HepG2 (cell line): Measurements from ENCODE around the gene ENTPD6. TPM values are rescaled to one million over a fixed set of nuclear protein-coding genes. Genes with fewer than 3 reads are reported as not detected.

Experiments used
- AHDC1 ChIP-seq: sonication (generic); formaldehyde crosslinking; IDR thresholded peaks from 2 replicates; pipeline ENCODE4 v1.5.1; 2020; ENCODE audit warnings: mild to moderate bottlenecking, missing genetic modification reagents, borderline replicate concordance
- AHR ChIP-seq: IDR thresholded peaks from 2 replicates; pipeline ENCODE4 v1.6.1; 2018; ENCODE audit warnings: missing genetic modification reagents, missing compliant biosample characterization
- ARNTL ChIP-seq: sonication (generic); formaldehyde crosslinking; IDR thresholded peaks from 2 replicates; pipeline ENCODE4 v1.4.0; 2020; ENCODE audit warnings: mild to moderate bottlenecking, missing genetic modification reagents
- CAMTA2 ChIP-seq: sonication (generic); formaldehyde crosslinking; IDR thresholded peaks from 2 replicates; pipeline ENCODE4 v1.4.0; 2020; ENCODE audit warnings: mild to moderate bottlenecking, missing genetic modification reagents, borderline replicate concordance
- CHD2 ChIP-seq: IDR thresholded peaks from 2 replicates; pipeline ENCODE4 v1.6.1; 2011; ENCODE audit warnings: low read depth, low read length, improper control_type of control experiment
- DR1 ChIP-seq: sonication (generic); formaldehyde crosslinking; IDR thresholded peaks from 2 replicates; pipeline ENCODE4 v1.8.0; 2021; ENCODE audit warnings: mild to moderate bottlenecking, missing genetic modification reagents, inconsistent platforms
- HES4 ChIP-seq: sonication (generic); formaldehyde crosslinking; IDR thresholded peaks from 2 replicates; pipeline ENCODE4 v1.9.0; 2021; ENCODE audit warnings: mild to moderate bottlenecking, missing genetic modification reagents, borderline replicate concordance
- HNRNPH1 ChIP-seq: fragments of 200-400 bp; formaldehyde crosslinking; optimal IDR thresholded peaks from 2 replicates; pipeline ENCODE3; 2017; ENCODE audit warnings: mild to moderate bottlenecking, low read depth, low read length
- IRX3 ChIP-seq: sonication (generic); formaldehyde crosslinking; IDR thresholded peaks from 2 replicates; pipeline ENCODE4 v1.8.1; 2023; ENCODE audit warnings: mild to moderate bottlenecking, low read depth, missing genetic modification reagents, borderline replicate concordance
- KDM2A ChIP-seq: sonication (generic); formaldehyde crosslinking; IDR thresholded peaks from 2 replicates; pipeline ENCODE4 v1.4.0; 2020; ENCODE audit warnings: low read depth, missing genetic modification reagents, borderline replicate concordance
- MEIS2 ChIP-seq: sonication (generic); formaldehyde crosslinking; IDR thresholded peaks from 2 replicates; pipeline ENCODE4 v1.9.0; 2021; ENCODE audit warnings: mild to moderate bottlenecking, missing genetic modification reagents
- NONO ChIP-seq, 2 experiments: fragments of 450-650 bp in 1 of 2; sonication (generic) in 1 of 2; formaldehyde crosslinking in 1 of 2; IDR thresholded peaks in 1 of 2; conservative IDR thresholded peaks in 1 of 2; 2 replicates each; pipeline versions ENCODE4 v1.6.1 to v1.8.0; 2017 to 2022; ENCODE audit warnings: mild to moderate bottlenecking in 1 of 2, missing genetic modification reagents in 1 of 2, moderate library complexity in 1 of 2
- PAWR ChIP-seq: sonication (generic); formaldehyde crosslinking; IDR thresholded peaks from 2 replicates; pipeline ENCODE4 v1.4.0; 2020; ENCODE audit warnings: missing genetic modification reagents, mild to moderate bottlenecking, borderline replicate concordance
- SAP130 ChIP-seq: IDR thresholded peaks from 2 replicates; pipeline ENCODE4 v1.6.1; 2016; ENCODE audit warnings: low read depth
- SMC3 ChIP-seq: IDR thresholded peaks from 2 replicates; pipeline ENCODE4 v1.6.1; 2011; ENCODE audit warnings: low read length, improper control_type of control experiment
- SOX6 ChIP-seq, 2 experiments: fragments of 450-650 bp in 1 of 2; sonication (generic) in 1 of 2; formaldehyde crosslinking in 1 of 2; IDR thresholded peaks; 2 replicates each; pipeline versions ENCODE4 v1.4.0 to v1.6.1; 2017 to 2020; ENCODE audit warnings: antibody characterized with exemption in 1 of 2, mild to moderate bottlenecking in 1 of 2, missing genetic modification reagents in 1 of 2
- TFDP1 ChIP-seq: IDR thresholded peaks from 2 replicates; pipeline ENCODE4 v1.6.1; 2016; ENCODE audit warnings: missing compliant biosample characterization, missing genetic modification reagents, borderline replicate concordance
- ZFP36L2 ChIP-seq: sonication (generic); formaldehyde crosslinking; IDR thresholded peaks from 2 replicates; pipeline ENCODE4 v1.4.0; 2020; ENCODE audit warnings: missing genetic modification reagents
- ZFP82 ChIP-seq: sonication (generic); formaldehyde crosslinking; IDR thresholded peaks from 2 replicates; pipeline ENCODE4 v1.5.1; 2020; ENCODE audit warnings: mild to moderate bottlenecking, missing genetic modification reagents, borderline replicate concordance
- ZNF282 ChIP-seq: fragments of 450-650 bp; IDR thresholded peaks from 2 replicates; pipeline ENCODE4 v1.6.1; 2018; ENCODE audit not compliant: partially characterized antibody
- ZNF740 ChIP-seq: sonication (generic); formaldehyde crosslinking; IDR thresholded peaks from 2 replicates; pipeline ENCODE4 v1.4.0; 2020; ENCODE audit warnings: missing genetic modification reagents
- ZSCAN25 ChIP-seq: sonication (generic); formaldehyde crosslinking; IDR thresholded peaks from 2 replicates; pipeline ENCODE4 v1.8.0; 2022; ENCODE audit warnings: mild to moderate bottlenecking, missing genetic modification reagents
- polyA plus RNA-seq, 8 experiments: library from polyadenylated mRNA; depleted of rRNA in 3 of 8; stranded (reverse) in 7 of 8; unstranded in 1 of 8; fragments of >200 nt; fragmentation: Illumina TruSeq in 4 of 8; extraction: Trizol in 4 of 8; gene quantifications; 2 replicates each; pipeline versions ENCODE4 v1.2.1 to v1.2.3, GENCODE V29; 2011 to 2016; ENCODE audit warnings: low read depth in 4 of 8, missing spikeins in 1 of 8, mixed read lengths in 1 of 8; ENCODE audit not compliant: insufficient read depth in 1 of 8
- total RNA-seq, 5 experiments: library from RNA; depleted of rRNA; stranded (reverse); fragments of >200 nt; fragmentation: Illumina TruSeq; extraction: Trizol; gene quantifications; 2 replicates each; pipeline ENCODE4 v1.2.3, GENCODE V29; 2016; ENCODE audit warnings: low read depth in 1 of 5

The ENTPD6 gene
- total and polyA plus RNA-seq, 2 of the 13 experiments (the other 11 are each of a cell fraction or from before 2014, with no cell fraction given), result 164 to 172 TPM

- no peak for TF ChIP-seq AHDC1 (CRISPR knock-in tag)
- TF ChIP-seq MEIS2, result peak; percentile 59; the same call in 1 of the 2 replicates
- TF ChIP-seq CHD2, result no peak
- TF ChIP-seq PAWR (CRISPR knock-in tag), result peak; percentile 91; the same call in 1 of the 2 replicates
- TF ChIP-seq ARNTL (CRISPR knock-in tag), result 0 out of 2 replicates have a peak, but pooled peaks have one; percentile 64
- 0 out of 2 replicates have a peak, but pooled peaks have one; percentile 82 for TF ChIP-seq HES4 (CRISPR knock-in tag)
- TF ChIP-seq CAMTA2 (CRISPR knock-in tag), result 0 out of 2 replicates have a peak, but pooled peaks have one; percentile 42
- peak; percentile 35 for TF ChIP-seq HNRNPH1
- no peak for TF ChIP-seq ZFP36L2 (CRISPR knock-in tag)
- peak; percentile 85; the same call in 1 of the 2 replicates for TF ChIP-seq TFDP1 (CRISPR knock-in tag)
- no peak for TF ChIP-seq NONO (IDR thresholded peaks at IDR 0.05)
- no peak for TF ChIP-seq NONO (CRISPR knock-in tag; conservative IDR thresholded peaks at IDR 0.05)
- peak; percentile 42 for TF ChIP-seq SAP130 (CRISPR knock-in tag)
- TF ChIP-seq SMC3, result no peak
- TF ChIP-seq DR1 (CRISPR knock-in tag), result peak; percentile 44; the same call in 1 of the 2 replicates
- peak; percentile 74; the same call in 1 of the 2 replicates for TF ChIP-seq IRX3 (CRISPR knock-in tag)
- 0 out of 2 replicates have a peak, but pooled peaks have one; percentile 45 for TF ChIP-seq ZSCAN25
- TF ChIP-seq ZFP82, result 0 out of 2 replicates have a peak, but pooled peaks have one; percentile 23
- no peak for TF ChIP-seq SOX6 (IDR thresholded peaks at IDR 0.05)
- TF ChIP-seq SOX6 (CRISPR knock-in tag; IDR thresholded peaks at IDR 0.05), result peak; percentile 79; the same call in 1 of the 2 replicates
- peak; percentile 71 for TF ChIP-seq KDM2A
- peak; percentile 93 for TF ChIP-seq ZNF740
- TF ChIP-seq AHR (CRISPR knock-in tag), result peak; percentile 64; the same call in 1 of the 2 replicates
- TF ChIP-seq ZNF282, result no peak
These were observed 31.2 kb downstream of the ENTPD6 start (continued) for GRCh38 chr20:25226433-25227316.
